G401 (cell line): ENCODE results near the gene CYBRD1. TPM values are rescaled to one million over a fixed set of nuclear protein-coding genes. Genes with fewer than 3 reads are reported as not detected.

Experiments used
- DNase-seq: peaks from one replicate; pipeline ENCODE4 v3.0.0-alpha.2; 2015; ENCODE audit warnings: low spot score
- in situ Hi-C: cut with HindIII; loops from 2 replicates; pipeline ENCODE4 v1.10.0; 2016; ENCODE audit warnings: low sequenced_read_pairs, mixed read lengths
- total RNA-seq: library from RNA; depleted of rRNA; stranded (reverse); fragments of >200 nt; shearing (Covaris generic); gene quantifications from 2 replicates; pipeline ENCODE4 v1.2.3, GENCODE V29; 2014; rRNA removed

The CYBRD1 gene
- total RNA-seq, 1 experiment from 2014 or later, result 26.2 TPM

DNA sequence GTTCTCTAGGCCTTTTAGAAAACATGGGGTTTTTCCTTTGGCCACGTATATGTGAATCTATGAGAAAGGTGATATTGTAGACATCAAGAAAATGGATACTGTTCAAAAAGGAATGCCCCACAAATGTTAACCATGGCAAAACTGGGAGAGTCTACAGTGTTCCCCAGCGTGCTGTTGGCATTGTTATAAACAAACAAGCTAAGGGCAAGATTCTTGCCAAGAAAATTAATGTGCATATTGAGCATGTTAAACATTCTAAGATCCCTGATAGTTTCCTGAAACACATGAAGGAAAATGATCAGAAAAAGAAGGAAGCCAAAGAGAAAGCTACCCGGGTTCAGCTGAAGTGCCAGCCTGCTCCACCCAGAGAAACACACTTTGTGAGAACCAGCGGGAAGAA is 64.9 kb downstream of the CYBRD1 start:
- DNase-seq, result no peak
- in situ Hi-C loops, result no loop called here

GRCh38 chr2:171587567-171587966 is 65.3 kb downstream of the CYBRD1 start:
- DNase-seq, result no peak
- in situ Hi-C loops, result no loop called here

DNA sequence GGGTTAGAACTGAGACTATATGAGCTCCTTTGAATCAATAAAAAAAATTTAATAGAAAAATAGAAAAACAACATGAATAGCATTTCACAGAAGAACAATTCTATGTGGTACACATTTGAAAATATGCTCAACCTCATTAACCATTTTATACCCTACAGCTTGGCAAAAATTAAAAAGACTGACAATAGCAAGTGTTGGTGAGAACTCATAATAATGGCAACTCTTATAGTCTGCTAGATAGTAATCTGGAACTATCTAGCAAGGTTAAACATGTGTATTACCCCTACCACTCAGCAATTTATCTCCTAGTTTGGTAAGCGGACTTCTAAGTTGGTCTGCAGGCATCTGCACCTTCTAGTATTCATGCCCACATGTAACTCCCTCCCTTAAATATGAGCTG is 67.8 kb downstream of the CYBRD1 start:
- DNase-seq, result no peak
- in situ Hi-C loops, result no loop called here

DNA sequence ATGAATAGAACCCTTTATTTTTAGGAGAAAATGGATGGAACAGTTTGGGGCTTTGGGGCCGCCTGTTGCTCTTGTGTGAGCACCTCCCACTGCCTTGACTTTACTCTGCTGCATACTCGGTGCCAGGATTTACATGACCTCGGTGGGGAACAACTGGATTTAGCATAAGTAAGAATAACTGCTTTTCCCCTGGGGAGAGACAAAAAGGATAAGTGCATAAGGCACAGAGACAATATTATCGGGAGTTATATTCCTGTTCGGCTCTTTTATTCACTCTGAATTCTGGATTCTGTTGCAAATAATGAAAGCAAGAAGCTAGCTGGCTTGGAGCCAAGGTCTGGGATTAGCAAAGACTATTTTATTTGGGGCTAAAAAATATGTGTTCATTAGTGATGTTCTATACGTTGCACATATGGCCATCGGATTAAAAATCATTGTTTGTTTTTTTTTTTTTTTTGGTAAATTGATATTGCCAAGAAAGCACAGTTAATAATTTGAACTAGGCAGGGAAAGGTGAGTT is 69.8 kb downstream of the CYBRD1 start:
- in situ Hi-C loops, result no loop called here
- DNase-seq, result no peak

DNA sequence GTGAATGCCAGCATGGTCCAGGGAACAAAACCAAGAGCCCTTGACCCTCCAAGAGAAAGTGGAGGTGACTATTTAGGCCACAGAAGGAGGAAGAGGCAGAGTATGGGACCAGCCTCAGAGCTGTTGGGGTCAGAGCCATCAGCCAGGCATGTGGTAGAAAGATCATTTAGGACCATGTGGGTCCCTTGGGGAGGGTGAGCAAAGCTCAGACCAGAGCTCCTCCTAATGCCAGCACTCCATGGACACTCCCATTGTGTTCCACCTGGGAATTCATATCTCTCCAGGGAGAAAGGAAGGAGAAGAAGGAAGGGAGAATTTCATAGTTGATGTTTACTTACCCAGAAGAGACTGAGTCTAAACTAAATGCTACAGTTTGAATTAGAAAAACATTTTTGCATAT is 73.2 kb downstream of the CYBRD1 start:
- no peak for DNase-seq
- in situ Hi-C loops, result no loop called here

DNA sequence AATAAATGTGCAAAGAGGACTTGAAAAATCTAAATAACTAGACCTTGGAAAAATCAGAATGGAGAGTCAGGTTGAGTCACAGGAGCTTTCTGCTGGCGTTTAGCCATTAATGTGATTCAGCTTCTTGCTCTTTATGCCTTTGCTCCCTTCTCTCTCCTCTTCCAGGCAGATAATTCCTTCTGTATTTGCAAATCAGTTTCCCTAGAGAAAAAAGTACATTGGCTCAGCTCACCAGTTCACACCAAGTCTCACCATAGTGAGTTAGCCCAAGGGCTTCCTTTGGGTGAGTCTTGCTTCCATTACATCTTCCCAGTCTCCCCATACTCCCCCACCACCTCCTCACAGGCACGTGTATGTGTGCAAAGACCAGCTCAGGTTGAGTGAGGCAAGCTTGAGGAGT is 73.6 kb downstream of the CYBRD1 start:
- DNase-seq, result no peak
- in situ Hi-C loops, result no loop called here

- in situ Hi-C loops, result no loop called here
- DNase-seq, result peak; percentile 64
These were observed 76.5 kb downstream of the CYBRD1 start for GRCh38 chr2:171598713-171599319.

DNA sequence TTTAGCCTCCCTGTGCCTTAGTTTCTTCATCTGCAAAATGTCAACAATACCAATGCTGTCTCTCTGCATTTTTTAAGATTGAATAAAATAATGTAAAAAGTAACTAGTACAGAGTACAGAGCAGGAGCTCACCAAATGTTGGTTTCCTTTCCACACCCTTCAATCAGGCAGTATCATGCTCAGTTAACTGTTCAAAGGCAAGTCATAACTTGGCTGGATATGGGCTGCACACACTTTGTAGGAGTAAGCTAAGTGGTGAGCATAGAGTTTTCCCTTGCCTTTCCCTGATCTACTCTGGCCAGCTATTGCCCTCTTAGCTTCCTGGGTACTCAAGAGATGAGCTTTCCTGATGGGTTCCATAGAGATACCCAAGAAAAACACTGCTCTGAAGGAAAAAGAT is 77.9 kb downstream of the CYBRD1 start:
- in situ Hi-C loops, result no loop called here
- no peak for DNase-seq

GRCh38 chr2:171602352-171602751 is 80.1 kb downstream of the CYBRD1 start:
- no peak for DNase-seq
- in situ Hi-C loops, result no loop called here

Other genes with a start within 250 kb of the CYBRD1 start
- gene METTL8, start 88.5 kb upstream of the CYBRD1 start, total RNA-seq, result 58.3 and 86.2 TPM in 2 replicates
- 13.9 and 14.0 TPM in 2 replicates for gene DCAF17, start 88.2 kb upstream of the CYBRD1 start, total RNA-seq
- gene DYNC1I2, start 165.0 kb downstream of the CYBRD1 start, total RNA-seq, result 144 and 188 TPM in 2 replicates